ENCODE results near the gene APOL4. TPM values are rescaled to one million over a fixed set of nuclear protein-coding genes. Genes with fewer than 3 reads are reported as not detected.
"Not testable (repeated sequence)": the region's sequence is repeated elsewhere in the genome, so short reads cannot be mapped to it uniquely, and the experiment has no call there.

Gene APOL4
- total RNA-seq, 1 donor from 2014 or later = not detected

GRCh38 chr22:36229649-36230048, 28.0 kb upstream of the APOL4 start:
- H4K20me1 ChIP-seq (ENCODE audit: insufficient read depth, low read length); H3K27me3 ChIP-seq (ENCODE audit: insufficient read depth, low read length); H2AFZ ChIP-seq (ENCODE audit: low read depth, low read length); H3K9ac ChIP-seq (ENCODE audit: low read length); H3K27ac ChIP-seq (ENCODE audit: low read depth, low read length); H3K79me2 ChIP-seq (ENCODE audit: insufficient read depth, low read length); H3K4me1 ChIP-seq (ENCODE audit: insufficient read depth, low read length); H3K4me2 ChIP-seq (ENCODE audit: low read length); H3K9me3 ChIP-seq (ENCODE audit: insufficient read depth, low read depth, low read length); H3K4me3 Mint-ChIP-seq (ENCODE audit: unreplicated experiment); H3K4me3 ChIP-seq (ENCODE audit: insufficient read depth, low read depth, low read length); H3K36me3 ChIP-seq (ENCODE audit: insufficient read depth, low read length); FAIRE-seq; H3K27ac Mint-ChIP-seq (ENCODE audit: unreplicated experiment); H3K9me3 Mint-ChIP-seq (ENCODE audit: unreplicated experiment); DNase-seq (ENCODE audit: low read depth); H3K27me3 Mint-ChIP-seq (ENCODE audit: low read depth, unreplicated experiment): not testable (repeated sequence)
- peaks cover 62% of the 10 kb centered on the region for H3K36me3 Mint-ChIP-seq (ENCODE audit: low read depth, unreplicated experiment)
- H3K4me1 Mint-ChIP-seq (ENCODE audit: low read depth, unreplicated experiment) = peaks cover 11% of the 10 kb centered on the region

GRCh38 chr22:36228944-36229343, 27.3 kb upstream of the APOL4 start:
- no peak overlapping the region for H3K4me3 Mint-ChIP-seq (ENCODE audit: unreplicated experiment)
- Histone ChIP-seq H3K27me3 (ENCODE audit: insufficient read depth, low read length) (no peaks in the 10 kb centered on the region), H3K4me1 (ENCODE audit: insufficient read depth, low read length) (no peaks in the 10 kb centered on the region), H2AFZ (ENCODE audit: low read depth, low read length) (no peak overlapping the region), H3K4me2 (ENCODE audit: low read length) (no peak overlapping the region), H3K79me2 (ENCODE audit: insufficient read depth, low read length) (no peaks in the 10 kb centered on the region), H3K36me3 (ENCODE audit: insufficient read depth, low read length) (peaks cover 4% of the 10 kb centered on the region), H4K20me1 (ENCODE audit: insufficient read depth, low read length) (peaks cover 1% of the 10 kb centered on the region), H3K4me3 (ENCODE audit: insufficient read depth, low read depth, low read length) (no peak overlapping the region), H3K9ac (ENCODE audit: low read length) (no peak overlapping the region), H3K9me3 (ENCODE audit: insufficient read depth, low read depth, low read length) (no peaks in the 10 kb centered on the region), H3K27ac (ENCODE audit: low read depth, low read length) (no peak overlapping the region)
- DNase-seq (ENCODE audit: low read depth) (no peak), FAIRE-seq (no peak)
- no peaks in the 10 kb centered on the region for H3K27me3 Mint-ChIP-seq (ENCODE audit: low read depth, unreplicated experiment)
- H3K27ac Mint-ChIP-seq (ENCODE audit: unreplicated experiment) = no peak overlapping the region
- TF ChIP-seq EZH2 (IDR thresholded peaks at IDR 0.05; ENCODE audit: insufficient read depth, low read length) = no peak
- no peak for TF ChIP-seq CTCF (IDR thresholded peaks at IDR 0.05; ENCODE audit: insufficient read depth, low read depth, low read length)
- no peaks in the 10 kb centered on the region for H3K9me3 Mint-ChIP-seq (ENCODE audit: unreplicated experiment)
- peaks cover 7% of the 10 kb centered on the region for H3K4me1 Mint-ChIP-seq (ENCODE audit: low read depth, unreplicated experiment)
- peaks cover 58% of the 10 kb centered on the region for H3K36me3 Mint-ChIP-seq (ENCODE audit: low read depth, unreplicated experiment)

- not testable (repeated sequence) for H3K79me2 ChIP-seq (ENCODE audit: insufficient read depth, low read length); H3K27me3 Mint-ChIP-seq (ENCODE audit: low read depth, unreplicated experiment); H3K9me3 ChIP-seq (ENCODE audit: insufficient read depth, low read depth, low read length); H3K4me1 Mint-ChIP-seq (ENCODE audit: low read depth, unreplicated experiment); H3K4me3 Mint-ChIP-seq (ENCODE audit: unreplicated experiment); H3K27ac ChIP-seq (ENCODE audit: low read depth, low read length); H3K27ac Mint-ChIP-seq (ENCODE audit: unreplicated experiment); H3K9me3 Mint-ChIP-seq (ENCODE audit: unreplicated experiment); H4K20me1 ChIP-seq (ENCODE audit: insufficient read depth, low read length); H3K4me2 ChIP-seq (ENCODE audit: low read length); H2AFZ ChIP-seq (ENCODE audit: low read depth, low read length); H3K36me3 ChIP-seq (ENCODE audit: insufficient read depth, low read length); H3K4me1 ChIP-seq (ENCODE audit: insufficient read depth, low read length); H3K4me3 ChIP-seq (ENCODE audit: insufficient read depth, low read depth, low read length); DNase-seq (ENCODE audit: low read depth); FAIRE-seq; H3K9ac ChIP-seq (ENCODE audit: low read length); H3K27me3 ChIP-seq (ENCODE audit: insufficient read depth, low read length)
- peaks cover 53% of the 10 kb centered on the region for H3K36me3 Mint-ChIP-seq (ENCODE audit: low read depth, unreplicated experiment)
These were observed 26.8 kb upstream of the APOL4 start for GRCh38 chr22:36228369-36228768.

GRCh38 chr22:36227806-36228205, 26.2 kb upstream of the APOL4 start:
- FAIRE-seq (no peak), DNase-seq (ENCODE audit: low read depth) (no peak)
- Histone ChIP-seq H3K9me3 (ENCODE audit: insufficient read depth, low read depth, low read length) (no peaks in the 10 kb centered on the region), H3K4me1 (ENCODE audit: insufficient read depth, low read length) (no peaks in the 10 kb centered on the region), H3K4me3 (ENCODE audit: insufficient read depth, low read depth, low read length) (no peak overlapping the region), H2AFZ (ENCODE audit: low read depth, low read length) (no peak overlapping the region), H3K27ac (ENCODE audit: low read depth, low read length) (no peak overlapping the region), H3K79me2 (ENCODE audit: insufficient read depth, low read length) (no peaks in the 10 kb centered on the region), H3K36me3 (ENCODE audit: insufficient read depth, low read length) (peaks cover 4% of the 10 kb centered on the region), H3K27me3 (ENCODE audit: insufficient read depth, low read length) (no peaks in the 10 kb centered on the region), H3K4me2 (ENCODE audit: low read length) (no peak overlapping the region), H3K9ac (ENCODE audit: low read length) (no peak overlapping the region), H4K20me1 (ENCODE audit: insufficient read depth, low read length) (no peaks in the 10 kb centered on the region)
- no peaks in the 10 kb centered on the region for H3K27me3 Mint-ChIP-seq (ENCODE audit: low read depth, unreplicated experiment)
- no peak overlapping the region for H3K27ac Mint-ChIP-seq (ENCODE audit: unreplicated experiment)
- peaks cover 7% of the 10 kb centered on the region for H3K4me1 Mint-ChIP-seq (ENCODE audit: low read depth, unreplicated experiment)
- H3K4me3 Mint-ChIP-seq (ENCODE audit: unreplicated experiment) = no peak overlapping the region
- peaks cover 51% of the 10 kb centered on the region for H3K36me3 Mint-ChIP-seq (ENCODE audit: low read depth, unreplicated experiment)
- TF ChIP-seq CTCF (IDR thresholded peaks at IDR 0.05; ENCODE audit: insufficient read depth, low read depth, low read length) (no peak), EZH2 (IDR thresholded peaks at IDR 0.05; ENCODE audit: insufficient read depth, low read length) (no peak)
- no peaks in the 10 kb centered on the region for H3K9me3 Mint-ChIP-seq (ENCODE audit: unreplicated experiment)

All from astrocyte (in vitro differentiated cells and primary cell).